ENCODE data around the gene RRP9. TPM values are rescaled to one million over a fixed set of nuclear protein-coding genes. Genes with fewer than 3 reads are reported as not detected.

The RRP9 gene
- total RNA-seq, 2 donors from 2014 or later: 21.5 to 53.0 TPM

- no peak overlapping the region for H3K27ac Mint-ChIP-seq
- H3K4me3 Mint-ChIP-seq: no peak overlapping the region
- no peaks in the 10 kb centered on the region for H3K36me3 Mint-ChIP-seq (ENCODE audit: low read depth)
- ATAC-seq (replicated peaks): no peak
- no peaks in the 10 kb centered on the region for H3K9me3 Mint-ChIP-seq
- H3K4me1 Mint-ChIP-seq: peaks cover 4% of the 10 kb centered on the region
- peaks cover 23% of the 10 kb centered on the region for H3K27me3 Mint-ChIP-seq
Observed at GRCh38 chr3:51894939-51895338, 46.8 kb downstream of the RRP9 start.

GRCh38 chr3:51894391-51894790 lies 47.3 kb downstream of the RRP9 start:
- Mint-ChIP-seq H3K4me1 (peaks cover 4% of the 10 kb centered on the region), H3K9me3 (no peaks in the 10 kb centered on the region), H3K36me3 (ENCODE audit: low read depth) (no peaks in the 10 kb centered on the region), H3K27ac (no peak overlapping the region), H3K4me3 (no peak overlapping the region), H3K27me3 (peaks cover 23% of the 10 kb centered on the region)
- no peak for ATAC-seq (replicated peaks)

- H3K36me3 Mint-ChIP-seq (ENCODE audit: low read depth): no peaks in the 10 kb centered on the region
Observed at GRCh38 chr3:51891242-51892039, 50.3 kb downstream of the RRP9 start.

DNA sequence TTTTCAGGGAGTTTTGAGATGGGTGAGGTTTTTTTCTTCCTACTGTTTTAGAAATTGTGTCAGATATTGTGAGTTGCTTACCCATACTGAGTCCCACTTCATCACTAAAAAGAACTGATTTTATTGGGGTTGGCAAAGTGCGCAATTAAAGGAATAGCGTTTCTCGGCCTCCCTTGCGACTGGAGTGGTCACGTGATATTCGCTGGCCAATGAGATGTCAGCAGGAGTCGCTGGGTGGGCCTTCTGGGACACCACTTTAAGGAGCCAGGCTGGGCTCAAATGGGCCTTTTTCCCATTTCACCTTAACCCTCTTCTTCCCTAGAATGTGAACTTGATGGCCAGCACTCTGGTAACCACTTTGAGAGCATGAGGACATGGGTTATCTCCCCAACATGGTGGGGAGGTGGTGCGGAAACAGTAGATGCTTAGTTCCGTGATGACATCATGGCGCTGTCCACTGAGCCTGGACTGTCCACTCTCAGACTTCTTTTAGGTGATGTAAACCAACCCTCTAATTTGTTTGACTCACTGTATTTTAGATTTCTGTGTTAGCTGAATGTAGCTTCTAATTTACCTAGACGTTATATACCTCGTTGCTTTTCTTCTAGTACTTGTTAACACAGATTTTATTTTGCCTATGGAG lies 53.1 kb downstream of the RRP9 start:
- no peaks in the 10 kb centered on the region for H3K9me3 Mint-ChIP-seq
- H3K4me1 Mint-ChIP-seq: peaks cover 4% of the 10 kb centered on the region
- no peak overlapping the region for H3K4me3 Mint-ChIP-seq
- no peak for ATAC-seq (replicated peaks)
- H3K27ac Mint-ChIP-seq: no peak overlapping the region
- H3K36me3 Mint-ChIP-seq (ENCODE audit: low read depth): no peaks in the 10 kb centered on the region
- H3K27me3 Mint-ChIP-seq: peaks cover 5% of the 10 kb centered on the region

More at GRCh38 chr3:51891242-51892039, 50.3 kb downstream of the RRP9 start:
- H3K27ac Mint-ChIP-seq: peak overlapping the region; percentile 1
- peaks cover 8% of the 10 kb centered on the region for H3K27me3 Mint-ChIP-seq
- no peak overlapping the region for H3K4me3 Mint-ChIP-seq
- ATAC-seq (replicated peaks): no peak
- no peaks in the 10 kb centered on the region for H3K9me3 Mint-ChIP-seq
- peaks cover 4% of the 10 kb centered on the region for H3K4me1 Mint-ChIP-seq

DNA sequence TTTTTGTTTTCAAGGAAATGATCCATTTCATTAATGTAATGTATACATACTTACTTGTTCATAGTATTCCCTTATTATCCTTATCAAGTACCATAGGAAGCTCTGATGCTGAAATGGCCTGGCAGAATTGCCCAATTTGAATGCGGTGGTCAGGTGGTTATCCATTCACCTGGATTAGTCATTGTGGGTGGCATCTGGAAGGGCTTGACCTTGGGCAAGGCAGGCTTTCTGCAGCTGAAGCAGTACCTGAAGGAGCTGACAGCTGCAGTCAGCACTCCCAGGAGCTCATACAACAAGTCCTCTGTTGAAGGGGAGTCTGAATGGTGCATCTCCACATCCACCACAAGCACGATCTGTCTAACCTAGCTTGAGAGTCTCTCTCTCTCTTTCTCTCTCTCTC lies 54.1 kb downstream of the RRP9 start:
- H3K9me3 Mint-ChIP-seq: no peaks in the 10 kb centered on the region
- no peak overlapping the region for H3K4me3 Mint-ChIP-seq
- no peaks in the 10 kb centered on the region for H3K36me3 Mint-ChIP-seq (ENCODE audit: low read depth)
- peaks cover 4% of the 10 kb centered on the region for H3K4me1 Mint-ChIP-seq
- no peak for ATAC-seq (replicated peaks)
- peaks cover 5% of the 10 kb centered on the region for H3K27me3 Mint-ChIP-seq
- H3K27ac Mint-ChIP-seq: no peak overlapping the region

DNA sequence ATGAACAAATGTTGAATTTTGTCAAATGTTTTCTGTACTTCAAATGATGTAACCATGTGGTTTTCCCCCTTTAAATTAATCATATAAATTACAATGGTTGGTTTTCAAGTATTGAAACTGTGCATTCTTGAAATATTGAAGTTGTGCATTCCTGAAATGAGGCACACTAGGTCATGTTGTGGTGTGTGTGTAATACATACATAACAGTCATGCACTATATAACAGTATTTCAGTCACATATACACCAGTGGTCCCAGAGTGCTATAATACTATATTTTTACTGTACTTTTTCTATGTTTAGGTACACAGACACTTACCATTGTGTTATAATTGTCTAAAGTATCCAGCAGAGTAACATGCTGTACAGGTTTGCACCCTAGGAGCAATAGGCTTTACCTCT lies 55.3 kb downstream of the RRP9 start:
- Mint-ChIP-seq H3K27me3 (no peaks in the 10 kb centered on the region), H3K36me3 (ENCODE audit: low read depth) (no peaks in the 10 kb centered on the region), H3K4me3 (no peak overlapping the region), H3K9me3 (no peaks in the 10 kb centered on the region), H3K27ac (no peak overlapping the region), H3K4me1 (no peaks in the 10 kb centered on the region)
- peak; percentile 92 for ATAC-seq (replicated peaks)

Other genes starting within 250 kb of the RRP9 start
- under 1 TPM; 0.45 to 0.73 TPM for gene GRM2, start 234.8 kb downstream of the RRP9 start, total RNA-seq
- not detected for gene IQCF6, start 162.7 kb downstream of the RRP9 start, total RNA-seq
- gene IQCF2, start 80.3 kb downstream of the RRP9 start, total RNA-seq: not detected
- not detected for gene IQCF5, start 66.3 kb downstream of the RRP9 start, total RNA-seq
- gene IQCF1, start 38.6 kb downstream of the RRP9 start, total RNA-seq: under 1 TPM in 1 of 2 donors, not detected in 1; 0.66 TPM
- 10 to 100 TPM; 10.4 to 13.4 TPM for gene PARP3, start 459 bp upstream of the RRP9 start, total RNA-seq
- not detected for gene GPR62, start 13.5 kb upstream of the RRP9 start, total RNA-seq
- gene PCBP4, start 25.6 kb upstream of the RRP9 start, total RNA-seq: 10 to 100 TPM; 16.4 to 18.5 TPM
- 10 to 100 TPM; 34.4 to 42.0 TPM for gene ABHD14B, start 32.1 kb upstream of the RRP9 start, total RNA-seq
- 10 to 100 TPM; 10.5 to 11.1 TPM for gene ABHD14A, start 33.2 kb upstream of the RRP9 start, total RNA-seq
- 10 to 100 TPM; 39.5 to 49.9 TPM for gene ACY1, start 41.6 kb upstream of the RRP9 start, total RNA-seq
- 1,000 to 10,000 TPM; 1,433 to 1,498 TPM for gene RPL29, start 54.0 kb upstream of the RRP9 start, total RNA-seq
- gene DUSP7, start 114.7 kb upstream of the RRP9 start, total RNA-seq: 10 to 100 TPM; 19.3 to 25.1 TPM
- gene POC1A, start 212.5 kb upstream of the RRP9 start, total RNA-seq: 10 to 100 TPM; 19.5 to 28.1 TPM